Epithelial cell of proximal tubule (primary cell): ENCODE data around the gene UBR3. TPM values are rescaled to one million over a fixed set of nuclear protein-coding genes. Genes with fewer than 3 reads are reported as not detected.

Experiments used
- DNase-seq: peaks from one replicate; pipeline ENCODE4 v3.0.0-alpha.2; 2011; ENCODE audit warnings: low read depth
- H3K4me3 ChIP-seq: 2 replicates; pipeline ENCODE4 v1.5.1; 2011; ENCODE audit warnings: low read depth, mild to moderate bottlenecking, low read length
- CTCF ChIP-seq: conservative IDR thresholded peaks from 2 replicates; pipeline ENCODE4 v1.5.1; 2012; ENCODE audit warnings: low read depth, mild to moderate bottlenecking, low read length
- total RNA-seq: library from RNA; depleted of rRNA; stranded (reverse); fragments of >200 nt; gene quantifications from 2 replicates; pipeline ENCODE4 v1.2.3, GENCODE V29; 2015

UBR3 gene
- total RNA-seq, 1 donor from 2014 or later = 10.7 TPM

GRCh38 chr2:170047331-170048065 lies 220.2 kb downstream of the UBR3 start:
- TF ChIP-seq CTCF = no peak
- DNase-seq = no peak
- no peak overlapping the region for H3K4me3 ChIP-seq

GRCh38 chr2:170052151-170052550 lies 224.9 kb downstream of the UBR3 start:
- no peak for DNase-seq
- no peak overlapping the region for H3K4me3 ChIP-seq
- TF ChIP-seq CTCF = no peak

GRCh38 chr2:170054997-170055396 lies 227.7 kb downstream of the UBR3 start:
- no peak overlapping the region for H3K4me3 ChIP-seq
- no peak for DNase-seq
- no peak for TF ChIP-seq CTCF

- DNase-seq = no peak
- TF ChIP-seq CTCF = no peak
- no peak overlapping the region for H3K4me3 ChIP-seq
Measured at GRCh38 chr2:170056900-170057299, 229.6 kb downstream of the UBR3 start.

- H3K4me3 ChIP-seq = no peak overlapping the region
- TF ChIP-seq CTCF = no peak
- DNase-seq = no peak
Measured at GRCh38 chr2:170063456-170064235, 236.4 kb downstream of the UBR3 start.

GRCh38 chr2:170070778-170071177 lies 243.5 kb downstream of the UBR3 start:
- no peak overlapping the region for H3K4me3 ChIP-seq
- TF ChIP-seq CTCF = no peak
- DNase-seq = no peak
